Measurements from ENCODE around the gene CCNT2.

Gene CCNT2

DNA sequence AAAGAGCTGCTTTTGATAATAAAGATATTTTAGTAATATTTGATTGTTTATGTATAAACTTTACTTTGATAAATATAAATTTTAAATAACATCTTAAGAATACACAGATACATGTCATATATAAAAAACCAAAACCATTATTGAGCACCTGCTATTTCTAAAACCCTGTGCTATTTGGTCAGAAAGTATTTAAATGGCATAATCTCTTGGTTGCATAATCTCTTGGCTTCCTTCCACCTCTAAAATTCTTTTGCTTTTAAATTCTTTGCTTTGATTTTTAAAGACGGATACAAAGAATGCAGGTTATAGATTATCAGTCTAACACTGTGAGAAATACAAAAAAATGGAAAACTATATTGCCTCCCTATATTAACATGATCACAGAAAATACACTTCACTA lies 43.3 kb upstream of the CCNT2 start:
- no peak for DNase-seq

DNA sequence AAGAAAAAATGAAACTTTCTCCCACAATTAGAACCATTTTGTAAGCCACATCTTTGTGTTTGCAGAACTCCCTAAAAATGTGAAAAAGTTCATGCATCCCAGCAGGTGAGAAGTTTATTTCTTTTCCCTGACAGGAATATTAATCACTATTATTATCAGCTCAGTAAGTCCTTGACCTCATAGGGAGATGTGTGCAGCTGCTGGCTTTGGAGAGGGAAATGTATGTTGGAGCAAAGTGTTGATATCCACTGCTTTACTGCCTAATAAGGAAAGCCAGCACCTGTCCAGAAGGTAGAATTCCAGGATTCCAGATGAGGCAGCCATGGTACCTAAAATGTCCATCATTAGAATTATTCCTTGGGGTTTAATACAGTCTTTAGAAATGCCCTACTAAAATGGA lies 35.8 kb upstream of the CCNT2 start:
- no peaks in the 10 kb centered on the region for H3K36me3 ChIP-seq (ENCODE audit: insufficient read depth, low read length)
- H2AFZ ChIP-seq (ENCODE audit: low read depth, low read length), result no peak overlapping the region
- no peaks in the 10 kb centered on the region for H3K9me3 ChIP-seq (ENCODE audit: insufficient read depth, low read length, severe bottlenecking)
- no peaks in the 10 kb centered on the region for H3K4me1 ChIP-seq (ENCODE audit: insufficient read depth, low read length)
- no peak overlapping the region for H3K9ac ChIP-seq (ENCODE audit: low read depth, low read length)
- TF ChIP-seq, protein P1, sequence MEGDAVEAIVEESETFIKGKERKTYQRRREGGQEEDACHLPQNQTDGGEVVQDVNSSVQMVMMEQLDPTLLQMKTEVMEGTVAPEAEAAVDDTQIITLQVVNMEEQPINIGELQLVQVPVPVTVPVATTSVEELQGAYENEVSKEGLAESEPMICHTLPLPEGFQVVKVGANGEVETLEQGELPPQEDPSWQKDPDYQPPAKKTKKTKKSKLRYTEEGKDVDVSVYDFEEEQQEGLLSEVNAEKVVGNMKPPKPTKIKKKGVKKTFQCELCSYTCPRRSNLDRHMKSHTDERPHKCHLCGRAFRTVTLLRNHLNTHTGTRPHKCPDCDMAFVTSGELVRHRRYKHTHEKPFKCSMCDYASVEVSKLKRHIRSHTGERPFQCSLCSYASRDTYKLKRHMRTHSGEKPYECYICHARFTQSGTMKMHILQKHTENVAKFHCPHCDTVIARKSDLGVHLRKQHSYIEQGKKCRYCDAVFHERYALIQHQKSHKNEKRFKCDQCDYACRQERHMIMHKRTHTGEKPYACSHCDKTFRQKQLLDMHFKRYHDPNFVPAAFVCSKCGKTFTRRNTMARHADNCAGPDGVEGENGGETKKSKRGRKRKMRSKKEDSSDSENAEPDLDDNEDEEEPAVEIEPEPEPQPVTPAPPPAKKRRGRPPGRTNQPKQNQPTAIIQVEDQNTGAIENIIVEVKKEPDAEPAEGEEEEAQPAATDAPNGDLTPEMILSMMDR (IDR thresholded peaks at IDR 0.05; ENCODE audit: borderline replicate concordance, extremely low read depth, low read length, poor library complexity, severe bottlenecking), result no peak
- no peak overlapping the region for H3K27ac ChIP-seq (ENCODE audit: low read length)
- no peaks in the 10 kb centered on the region for H3K27me3 ChIP-seq (ENCODE audit: insufficient read depth, low read length, poor library complexity)
- H4K20me1 ChIP-seq (ENCODE audit: insufficient read depth, low read length), result no peaks in the 10 kb centered on the region
- no peaks in the 10 kb centered on the region for H3K79me2 ChIP-seq (ENCODE audit: insufficient read depth, low read length)
- ATAC-seq (ENCODE audit: insufficient read depth, low read depth) (no peak), DNase-seq (no peak)
- H3K4me2 ChIP-seq (ENCODE audit: insufficient read depth, low read length), result no peak overlapping the region
- H3K4me3 ChIP-seq (ENCODE audit: low read depth in 1 of 2, low read length in 2 of 2), result no peak overlapping the region

More for the DNA sequence above, 43.3 kb upstream of the CCNT2 start:
- Histone ChIP-seq H3K27ac (ENCODE audit: low read length) (no peak overlapping the region), H2AFZ (ENCODE audit: low read depth, low read length) (no peak overlapping the region), H3K4me3 (ENCODE audit: low read depth in 1 of 2, low read length in 2 of 2) (no peak overlapping the region), H3K9ac (ENCODE audit: low read depth, low read length) (no peak overlapping the region), H3K4me2 (ENCODE audit: insufficient read depth, low read length) (no peak overlapping the region), H3K79me2 (ENCODE audit: insufficient read depth, low read length) (no peaks in the 10 kb centered on the region), H4K20me1 (ENCODE audit: insufficient read depth, low read length) (no peaks in the 10 kb centered on the region), H3K36me3 (ENCODE audit: insufficient read depth, low read length) (no peaks in the 10 kb centered on the region), H3K4me1 (ENCODE audit: insufficient read depth, low read length) (no peaks in the 10 kb centered on the region), H3K9me3 (ENCODE audit: insufficient read depth, low read length, severe bottlenecking) (no peaks in the 10 kb centered on the region), H3K27me3 (ENCODE audit: insufficient read depth, low read length, poor library complexity) (no peaks in the 10 kb centered on the region)
- ATAC-seq (ENCODE audit: insufficient read depth, low read depth), result no peak
- TF ChIP-seq, protein P1 (IDR thresholded peaks at IDR 0.05; ENCODE audit: borderline replicate concordance, extremely low read depth, low read length, poor library complexity, severe bottlenecking), result no peak
- no peak for TF ChIP-seq EZH2 (IDR thresholded peaks at IDR 0.05; ENCODE audit: borderline replicate concordance, low read depth, low read length, severe bottlenecking)

DNA sequence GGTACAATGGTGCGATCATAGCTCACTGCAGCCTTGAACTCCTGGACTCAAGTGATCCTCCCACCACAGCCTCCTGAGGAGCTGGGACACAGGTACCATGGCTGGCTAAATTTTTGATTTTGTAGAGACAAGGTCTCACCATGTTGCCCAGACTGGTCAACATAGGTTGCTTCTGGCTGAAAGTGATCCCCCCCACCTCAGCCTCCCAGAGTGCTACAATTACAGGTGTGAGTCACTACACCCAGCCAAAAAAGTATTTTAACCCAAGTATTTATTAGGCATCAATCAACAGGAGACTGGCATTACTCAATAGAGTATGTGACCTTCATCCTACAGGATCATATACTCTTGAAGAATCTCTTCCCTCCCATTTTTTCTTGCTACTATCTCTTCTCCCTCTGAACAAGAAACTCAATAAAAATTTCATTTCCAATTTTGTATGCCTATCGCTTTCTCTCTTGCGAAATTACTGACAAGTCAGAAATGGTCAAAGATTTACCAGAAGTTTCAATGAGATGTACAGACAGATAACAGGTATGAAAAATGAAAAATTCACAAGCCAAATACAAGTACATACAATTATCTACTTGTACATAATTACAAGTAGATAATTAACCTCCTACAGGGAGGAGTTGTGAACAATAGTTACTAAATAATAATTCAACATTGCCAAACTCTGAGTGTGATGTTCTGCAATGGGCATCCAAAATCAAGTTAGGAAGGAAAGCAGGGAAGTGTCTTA lies 34.9 kb upstream of the CCNT2 start:
- Histone ChIP-seq H3K36me3 (ENCODE audit: insufficient read depth, low read length) (no peaks in the 10 kb centered on the region), H3K27ac (ENCODE audit: low read length) (no peak overlapping the region), H3K4me3 (ENCODE audit: low read depth in 1 of 2, low read length in 2 of 2) (no peak overlapping the region), H3K9ac (ENCODE audit: low read depth, low read length) (no peak overlapping the region), H3K9me3 (ENCODE audit: insufficient read depth, low read length, severe bottlenecking) (no peaks in the 10 kb centered on the region), H4K20me1 (ENCODE audit: insufficient read depth, low read length) (no peaks in the 10 kb centered on the region), H3K27me3 (ENCODE audit: insufficient read depth, low read length, poor library complexity) (no peaks in the 10 kb centered on the region), H2AFZ (ENCODE audit: low read depth, low read length) (no peak overlapping the region), H3K4me2 (ENCODE audit: insufficient read depth, low read length) (no peak overlapping the region), H3K79me2 (ENCODE audit: insufficient read depth, low read length) (no peaks in the 10 kb centered on the region), H3K4me1 (ENCODE audit: insufficient read depth, low read length) (no peaks in the 10 kb centered on the region)
- DNase-seq (no peak), ATAC-seq (ENCODE audit: insufficient read depth, low read depth) (no peak)
- no peak for TF ChIP-seq EZH2 (IDR thresholded peaks at IDR 0.05; ENCODE audit: borderline replicate concordance, low read depth, low read length, severe bottlenecking)
- TF ChIP-seq, protein P1 (IDR thresholded peaks at IDR 0.05; ENCODE audit: borderline replicate concordance, extremely low read depth, low read length, poor library complexity, severe bottlenecking), result no peak

Data from DND-41 (cell line).